HepG2 (cell line): Measurements from ENCODE around the gene DACT2. TPM values are rescaled to one million over a fixed set of nuclear protein-coding genes. Genes with fewer than 3 reads are reported as not detected.
A peak's percentile ranks its signal among the peaks of the same experiment; 100 is the strongest.

Experiments used
- CENPBD1 ChIP-seq: sonication (generic); formaldehyde crosslinking; IDR thresholded peaks from 2 replicates; pipeline ENCODE4 v1.8.0; 2022; ENCODE audit warnings: missing genetic modification reagents, low read depth, mild to moderate bottlenecking, borderline replicate concordance
- FOXA1 ChIP-seq, 2 experiments: fragments of 450-650 bp in 1 of 2; sonication (generic) in 1 of 2; formaldehyde crosslinking in 1 of 2; IDR thresholded peaks; 2 replicates each; pipeline versions ENCODE4 v1.4.0 to v1.6.1; 2016 to 2020; ENCODE audit warnings: missing genetic modification reagents in 1 of 2
- HOXA5 ChIP-seq: sonication (generic); formaldehyde crosslinking; IDR thresholded peaks from 2 replicates; pipeline ENCODE4 v1.4.0; 2020; ENCODE audit warnings: missing genetic modification reagents
- KDM1A ChIP-seq: IDR thresholded peaks from 2 replicates; pipeline ENCODE4 v1.6.1; 2016; ENCODE audit warnings: missing compliant biosample characterization
- MAFF ChIP-seq: IDR thresholded peaks from 2 replicates; pipeline ENCODE4 v1.6.1; 2011; ENCODE audit warnings: low read depth, low read length, improper control_type of control experiment
- NFYB ChIP-seq: sonication (generic); formaldehyde crosslinking; IDR thresholded peaks from 2 replicates; pipeline ENCODE4 v1.4.0; 2020; ENCODE audit warnings: missing genetic modification reagents
- NFYC ChIP-seq: IDR thresholded peaks from 2 replicates; pipeline ENCODE4 v1.6.1; 2016; ENCODE audit warnings: missing genetic modification reagents, missing compliant biosample characterization
- PITX1 ChIP-seq: sonication (generic); formaldehyde crosslinking; IDR thresholded peaks from 2 replicates; pipeline ENCODE4 v1.5.1; 2020; ENCODE audit warnings: mild to moderate bottlenecking, missing genetic modification reagents
- SAFB2 ChIP-seq: sonication (generic); formaldehyde crosslinking; IDR thresholded peaks from 2 replicates; pipeline ENCODE4 v1.5.1; 2020; ENCODE audit warnings: missing genetic modification reagents, low read depth, mild to moderate bottlenecking, borderline replicate concordance
- SOX6 ChIP-seq, 2 experiments: fragments of 450-650 bp in 1 of 2; sonication (generic) in 1 of 2; formaldehyde crosslinking in 1 of 2; IDR thresholded peaks; 2 replicates each; pipeline versions ENCODE4 v1.4.0 to v1.6.1; 2017 to 2020; ENCODE audit warnings: antibody characterized with exemption in 1 of 2, mild to moderate bottlenecking in 1 of 2, missing genetic modification reagents in 1 of 2
- TAF1 ChIP-seq: sonication (generic); formaldehyde crosslinking; IDR thresholded peaks from 2 replicates; pipeline ENCODE4 v1.4.0; 2020; ENCODE audit warnings: missing genetic modification reagents
- TBL1XR1 ChIP-seq: fragments of 150-350 bp; IDR thresholded peaks from 2 replicates; pipeline ENCODE4 v1.6.1; 2014; ENCODE audit warnings: borderline replicate concordance, low read length; ENCODE audit not compliant: partially characterized antibody
- TFE3 ChIP-seq: IDR thresholded peaks from 2 replicates; pipeline ENCODE4 v1.6.1; 2016
- ZBTB4 ChIP-seq: sonication (generic); formaldehyde crosslinking; IDR thresholded peaks from 2 replicates; pipeline ENCODE4 v1.4.0; 2020; ENCODE audit warnings: missing genetic modification reagents, mild to moderate bottlenecking, borderline replicate concordance
- ZNF337 ChIP-seq: sonication (generic); formaldehyde crosslinking; IDR thresholded peaks from 2 replicates; pipeline ENCODE4 v1.5.1; 2020; ENCODE audit warnings: missing genetic modification reagents, low read depth, mild to moderate bottlenecking, borderline replicate concordance
- ZNF484 ChIP-seq: sonication (generic); formaldehyde crosslinking; IDR thresholded peaks from 2 replicates; pipeline ENCODE4 v1.5.1; 2020; ENCODE audit warnings: mild to moderate bottlenecking, low read depth, missing genetic modification reagents, borderline replicate concordance
- ZNF501 ChIP-seq: sonication (generic); formaldehyde crosslinking; IDR thresholded peaks from 2 replicates; pipeline ENCODE4 v1.5.1; 2020; ENCODE audit warnings: mild to moderate bottlenecking, moderate library complexity, missing genetic modification reagents
- ZNF644 ChIP-seq: IDR thresholded peaks from 2 replicates; pipeline ENCODE4 v1.6.1; 2016; ENCODE audit warnings: low read depth
- ZNF687 ChIP-seq: sonication (generic); formaldehyde crosslinking; IDR thresholded peaks from 2 replicates; pipeline ENCODE4 v1.5.1; 2020; ENCODE audit warnings: mild to moderate bottlenecking, missing genetic modification reagents, moderate library complexity
- ZSCAN25 ChIP-seq: sonication (generic); formaldehyde crosslinking; IDR thresholded peaks from 2 replicates; pipeline ENCODE4 v1.8.0; 2022; ENCODE audit warnings: mild to moderate bottlenecking, missing genetic modification reagents
- polyA plus RNA-seq, 8 experiments: library from polyadenylated mRNA; depleted of rRNA in 3 of 8; stranded (reverse) in 7 of 8; unstranded in 1 of 8; fragments of >200 nt; fragmentation: Illumina TruSeq in 4 of 8; extraction: Trizol in 4 of 8; gene quantifications; 2 replicates each; pipeline versions ENCODE4 v1.2.1 to v1.2.3, GENCODE V29; 2011 to 2016; ENCODE audit warnings: low read depth in 4 of 8, missing spikeins in 1 of 8, mixed read lengths in 1 of 8; ENCODE audit not compliant: insufficient read depth in 1 of 8
- total RNA-seq, 5 experiments: library from RNA; depleted of rRNA; stranded (reverse); fragments of >200 nt; fragmentation: Illumina TruSeq; extraction: Trizol; gene quantifications; 2 replicates each; pipeline ENCODE4 v1.2.3, GENCODE V29; 2016; ENCODE audit warnings: low read depth in 1 of 5

Gene DACT2
- total and polyA plus RNA-seq, 2 of the 13 experiments (the other 11 are each of a cell fraction or from before 2014, with no cell fraction given), result 0.15 TPM; not detected in 1

GRCh38 chr6:168282985-168283685 lies 36.4 kb downstream of the DACT2 start (continued):
- 0 out of 2 replicates have a peak, but pooled peaks have one; percentile 42 for TF ChIP-seq ZBTB4 (CRISPR knock-in tag)
- no peak for TF ChIP-seq NFYB (CRISPR knock-in tag)
- no peak for TF ChIP-seq MAFF
- TF ChIP-seq ZNF501 (CRISPR knock-in tag), result peak; percentile 59
- TF ChIP-seq HOXA5, result no peak
- no peak for TF ChIP-seq CENPBD1 (CRISPR knock-in tag)
- TF ChIP-seq ZSCAN25 (CRISPR knock-in tag), result peak; percentile 83
- TF ChIP-seq PITX1 (CRISPR knock-in tag), result 0 out of 2 replicates have a peak, but pooled peaks have one; percentile 53
- no peak for TF ChIP-seq NFYC (CRISPR knock-in tag)
- no peak for TF ChIP-seq ZNF484
- 0 out of 2 replicates have a peak, but pooled peaks have one; percentile 19 for TF ChIP-seq TFE3 (CRISPR knock-in tag)
- TF ChIP-seq SAFB2 (CRISPR knock-in tag), result no peak
- peak; percentile 80 for TF ChIP-seq KDM1A (CRISPR knock-in tag)
- peak; percentile 89 for TF ChIP-seq ZNF687 (CRISPR knock-in tag)
- TF ChIP-seq FOXA1 (IDR thresholded peaks at IDR 0.05), result no peak
- TF ChIP-seq FOXA1 (CRISPR knock-in tag; IDR thresholded peaks at IDR 0.05), result 0 out of 2 replicates have a peak, but pooled peaks have one; percentile 27
- TF ChIP-seq TBL1XR1, result peak; percentile 55
- TF ChIP-seq TAF1 (CRISPR knock-in tag), result no peak; the same call in 1 of the 2 replicates
- TF ChIP-seq SOX6 (IDR thresholded peaks at IDR 0.05), result no peak
- peak; percentile 86 for TF ChIP-seq SOX6 (CRISPR knock-in tag; IDR thresholded peaks at IDR 0.05)
- peak; percentile 71; the same call in 1 of the 2 replicates for TF ChIP-seq ZNF644 (CRISPR knock-in tag)
- TF ChIP-seq ZNF337, result 0 out of 2 replicates have a peak, but pooled peaks have one; percentile 15
